GM12878 (cell line): ENCODE data around the gene WASF2. TPM values are rescaled to one million over a fixed set of nuclear protein-coding genes. Genes with fewer than 3 reads are reported as not detected.

ENCODE experiments used
- ATAC-seq: fragments of 200-7000 bp; cut with Tn5 transposase; 3 replicates; pipeline ENCODE4 v1.9.1; 2020; ENCODE audit warnings: mild to moderate bottlenecking, moderate library complexity
- BruUV-seq: library from RNA; stranded (reverse); fragments of 400-500 nt; replicated peaks from 2 replicates; lab custom pipeline; 2021; lab: Mats Ljungman, UMichigan
- CTCF ChIA-PET: fragments of 300-600 bp; sonication (Branson Sonifier 250); formaldehyde crosslinking; extraction: SDS; loops from one replicate; lab custom pipeline; 2021; ENCODE audit warnings: inconsistent platforms; lab: Yijun Ruan, JAX
- POLR2A ChIA-PET: fragments of 350-600 bp; formaldehyde crosslinking; extraction: SDS; loops from one replicate; lab custom pipeline; 2021; ENCODE audit warnings: inconsistent platforms; lab: Charles Lee
- RAD21 ChIA-PET: fragments of 300-600 bp; sonication (Branson Sonifier 250); formaldehyde crosslinking; loops from one replicate; lab custom pipeline; 2023; ENCODE audit warnings: antibody characterized with exemption; ENCODE audit not compliant: unreplicated experiment; lab: Charles Lee
- SMC1A ChIA-PET: fragments of 300-600 bp; sonication (Branson Sonifier 250); formaldehyde crosslinking; loops from one replicate; lab custom pipeline; 2023; ENCODE audit not compliant: unreplicated experiment, uncharacterized antibody; lab: Charles Lee
- DNase-seq: peaks from one replicate; pipeline ENCODE4 v3.0.0-alpha.2; 2011; ENCODE audit warnings: low read depth, low spot score
- FAIRE-seq: peaks from 3 replicates; lab custom pipeline; 2011; peaks lifted over from hg19 to GRCh38; lab: Jason Lieb, UNC
- H2AFZ ChIP-seq: 2 replicates; pipeline ENCODE4 v1.6.0; 2011; ENCODE audit warnings: low read depth, low read length, control low read depth; ENCODE audit not compliant: control insufficient read depth
- H3K27ac ChIP-seq: 2 replicates; pipeline ENCODE4 v1.5.1; 2011; ENCODE audit warnings: control low read depth; ENCODE audit not compliant: control insufficient read depth, insufficient read depth
- H3K27me3 ChIP-seq, 2 experiments: replicated peaks in 1 of 2; 2 replicates each; pipeline versions ENCODE4 v1.6.0 to v1.6.1; 2011; ENCODE audit warnings: low read length in 1 of 2; ENCODE audit not compliant: control insufficient read depth in 2 of 2, insufficient read depth in 2 of 2
- H3K36me3 ChIP-seq, 2 experiments: 2 replicates each; pipeline ENCODE4 v1.5.1; 2011; ENCODE audit warnings: low read length in 1 of 2; ENCODE audit not compliant: control insufficient read depth in 2 of 2, insufficient read depth in 2 of 2
- H3K4me1 ChIP-seq: 2 replicates; pipeline ENCODE4 v1.6.1; 2011; ENCODE audit warnings: mild to moderate bottlenecking, low read length, moderate library complexity, mixed read lengths; ENCODE audit not compliant: control insufficient read depth, insufficient read depth
- H3K4me2 ChIP-seq: 2 replicates; pipeline ENCODE4 v1.6.0; 2011; ENCODE audit warnings: control low read depth; ENCODE audit not compliant: control insufficient read depth, insufficient read depth
- H3K4me3 ChIP-seq: fragments of 200-600 bp; sonication (generic); 2 replicates; pipeline ENCODE4 v1.5.1; 2016
- H3K79me2 ChIP-seq: 2 replicates; pipeline ENCODE4 v1.6.0; 2011; ENCODE audit warnings: low read length; ENCODE audit not compliant: control insufficient read depth, insufficient read depth
- H3K9ac ChIP-seq: 2 replicates; pipeline ENCODE4 v1.8.0; 2011; ENCODE audit warnings: low read length, control low read depth, mixed read lengths; ENCODE audit not compliant: control insufficient read depth, insufficient read depth
- H3K9me3 ChIP-seq: replicated peaks from 3 replicates; pipeline ENCODE4 v1.5.1; 2011; ENCODE audit warnings: mild to moderate bottlenecking, low read length; ENCODE audit not compliant: control insufficient read depth, insufficient read depth
- H4K20me1 ChIP-seq: 2 replicates; pipeline ENCODE4 v1.6.0; 2011; ENCODE audit not compliant: control insufficient read depth, insufficient read depth
- BACH1 ChIP-seq: fragments of 450-650 bp; IDR thresholded peaks from 2 replicates; pipeline ENCODE4 v1.6.1; 2017; ENCODE audit warnings: mild to moderate bottlenecking, borderline replicate concordance
- BCL3 ChIP-seq: IDR thresholded peaks from 2 replicates; pipeline ENCODE4 v1.6.1; 2011; ENCODE audit warnings: borderline replicate concordance, low read depth, mild to moderate bottlenecking, moderate library complexity, low read length; ENCODE audit not compliant: insufficient read depth, poor library complexity, severe bottlenecking
- CEBPB ChIP-seq, 2 experiments: fragments of 150-350 bp in 1 of 2; IDR thresholded peaks; 2 replicates each; pipeline ENCODE4 v1.6.1; 2012 to 2014; ENCODE audit warnings: low read depth in 2 of 2, low read length in 2 of 2, borderline replicate concordance in 1 of 2, inconsistent platforms in 1 of 2
- CHD4 ChIP-seq: fragments of 200-600 bp; sonication (generic); IDR thresholded peaks from 2 replicates; pipeline ENCODE4 v1.6.1; 2016; ENCODE audit warnings: mild to moderate bottlenecking
- EP300 ChIP-seq, 2 experiments: fragments of 150-350 bp in 1 of 2; IDR thresholded peaks; 2 replicates each; pipeline ENCODE4 v1.6.1; 2011 to 2012; ENCODE audit warnings: low read depth in 2 of 2, low read length in 2 of 2, borderline replicate concordance in 1 of 2, improper control_type of control experiment in 1 of 2, inconsistent platforms in 1 of 2; ENCODE audit not compliant: control insufficient read depth in 1 of 2
- FOS ChIP-seq: IDR thresholded peaks from 3 replicates; pipeline ENCODE4 v1.6.1; 2011; ENCODE audit warnings: borderline replicate concordance; ENCODE audit not compliant: insufficient read length; ENCODE audit errors: extremely low read depth
- MEF2B ChIP-seq: fragments of 450-650 bp; IDR thresholded peaks from 2 replicates; pipeline ENCODE4 v1.6.1; 2018; ENCODE audit warnings: mild to moderate bottlenecking, moderate library complexity; ENCODE audit not compliant: partially characterized antibody, poor library complexity, severe bottlenecking
- MTA2 ChIP-seq: fragments of 450-650 bp; IDR thresholded peaks from 2 replicates; pipeline ENCODE4 v1.6.1; 2016; ENCODE audit warnings: low read depth, mild to moderate bottlenecking, moderate library complexity
- NKRF ChIP-seq: fragments of 450-650 bp; conservative IDR thresholded peaks from 2 replicates; pipeline ENCODE4 v1.6.1; 2017; ENCODE audit warnings: mild to moderate bottlenecking, moderate library complexity
- PML ChIP-seq: IDR thresholded peaks from 2 replicates; pipeline ENCODE4 v1.6.1; 2012; ENCODE audit warnings: low read length, inconsistent platforms
- SREBF1 ChIP-seq: IDR thresholded peaks from 2 replicates; pipeline ENCODE4 v1.6.1; 2012; ENCODE audit warnings: mild to moderate bottlenecking, low read length
- WGBS: methylation state at CpG from one replicate; pipeline ENCODE4 v1.1.6; 2016; ENCODE audit warnings: low lambda C conversion rate; ENCODE audit not compliant: insufficient replicate concordance, insufficient coverage; ENCODE audit errors: missing lambda C conversion rate; 5-methylcytosine and 5-hydroxymethylcytosine counted together
- in situ Hi-C: fragments of 300-500 bp; cut with MboI; formaldehyde crosslinking; loops from 9 replicates; pipeline ENCODE4 v1.14.3; 2018; ENCODE audit warnings: mixed read lengths
- intact Hi-C: fragments of 100-400 bp; cut with micrococcal nuclease; formaldehyde crosslinking; loops from one replicate; pipeline ENCODE4 v1.14.2; 2022; ENCODE audit not compliant: unreplicated experiment
- polyA plus RNA-seq, 11 experiments: library from polyadenylated mRNA; depleted of rRNA in 4 of 11; unstranded in 6 of 11; stranded (reverse) in 5 of 11; fragments of >200 nt; fragmentation: Nextera tagmentation in 4 of 11; fragmentation: Illumina TruSeq in 1 of 11; extraction: Ambion mirVana in 4 of 11; extraction: Trizol in 1 of 11; gene quantifications; 1 replicate in 1 of 11; 2 replicates in 10 of 11; pipeline versions ENCODE4 v1.2.1 to v1.2.3, GENCODE V29; 2011 to 2016; ENCODE audit warnings: inconsistent platforms in 2 of 11, missing spikeins in 2 of 11, low read depth in 1 of 11
- total RNA-seq, 4 experiments: library from RNA; depleted of rRNA in 3 of 4; stranded (reverse); fragments of >200 nt in 3 of 4; fragmentation: Illumina TruSeq in 1 of 4; extraction: Trizol in 1 of 4; gene quantifications; 2 replicates each; pipeline versions ENCODE4 v1.2.1 to v1.2.3, GENCODE V29; 2013 to 2021

WASF2 gene
- total and polyA plus RNA-seq, 10 of the 15 experiments (the other 5 are each of a cell fraction or from before 2014, with no cell fraction given): 7.0 to 111 (median 37.1) TPM

- WGBS: 92% methylated on average over 4 of the region's 4 CpGs
- no peaks in the 10 kb centered on the region for H3K9me3 ChIP-seq
- ChIA-PET RAD21 (interaction anchor here (1.1 to 9.8 kb wide), 3 partner anchors 33 to 76 kb away, joined by 3 to 94 read pairs (median 6); partner anchors contain the start of gene WASF2), CTCF (interaction anchor here (0.6 to 18.9 kb wide), 10 partner anchors 15 to 368 kb away, joined by 3 to 240 read pairs (median 6); partner anchors contain the start of gene AHDC1), SMC1A (interaction anchor here (0.8 to 22.2 kb wide), 6 partner anchors 12 to 193 kb away, joined by 3 to 470 read pairs (median 3); partner anchors contain the start of gene AHDC1), POLR2A (interaction anchor here (0.6 to 1.3 kb wide), 2 partner anchors 15 to 78 kb away, joined by 3 to 6 read pairs; no protein-coding TSS in a partner anchor)
- DNase-seq: no peak
- intact Hi-C loops: no loop called here
- no peaks in the 10 kb centered on the region for H3K27me3 ChIP-seq
- TF ChIP-seq BCL3 (no peak), BACH1 (no peak)
- H3K4me1 ChIP-seq: peaks cover 24% of the 10 kb centered on the region
- BruUV-seq: no TSS peak
- H3K9ac ChIP-seq: no peak overlapping the region
- H3K27ac ChIP-seq: no peak overlapping the region
- peaks cover 2% of the 10 kb centered on the region; the same call in 1 of the 2 replicates for H3K79me2 ChIP-seq
- peaks cover 27 to 52% of the 10 kb centered on the region in 2 experiments for H3K36me3 ChIP-seq
- ATAC-seq: no peak
- no peak for FAIRE-seq
- H4K20me1 ChIP-seq: no peaks in the 10 kb centered on the region
- no peak overlapping the region for H2AFZ ChIP-seq
- in situ Hi-C loops: no loop called here
- no peak overlapping the region for H3K4me2 ChIP-seq
- no peak overlapping the region for H3K4me3 ChIP-seq
These were observed 77.0 kb downstream of the WASF2 start for GRCh38 chr1:27413004-27413403.

- H3K9ac ChIP-seq: no peak overlapping the region
- no peak overlapping the region for H3K4me3 ChIP-seq
- ATAC-seq: no peak
- 96% methylated on average over 4 of the region's 4 CpGs for WGBS
- in situ Hi-C loops: no loop called here
- FAIRE-seq: no peak
- no peaks in the 10 kb centered on the region for H3K27me3 ChIP-seq
- H3K4me2 ChIP-seq: no peak overlapping the region
- BruUV-seq: no TSS peak
- no peak overlapping the region for H2AFZ ChIP-seq
- peaks cover 30 to 53% of the 10 kb centered on the region in 2 experiments for H3K36me3 ChIP-seq
- H3K79me2 ChIP-seq: peaks cover 1% of the 10 kb centered on the region; the same call in 1 of the 2 replicates
- SMC1A ChIA-PET: interaction anchor here (0.8 to 22.2 kb wide), 7 partner anchors 11 to 193 kb away, joined by 3 to 470 read pairs (median 3); partner anchors contain the start of gene AHDC1
- no peak for DNase-seq
- RAD21 ChIA-PET: interaction anchor here (1.5 to 9.8 kb wide), 2 partner anchors 33 to 77 kb away, joined by 6 to 94 read pairs; partner anchors contain the start of gene WASF2
- no peaks in the 10 kb centered on the region for H4K20me1 ChIP-seq
- H3K9me3 ChIP-seq: no peaks in the 10 kb centered on the region
- CTCF ChIA-PET: interaction anchor here (0.7 to 10.0 kb wide), 5 partner anchors 16 to 192 kb away, joined by 3 to 155 read pairs (median 6); partner anchors contain the start of gene AHDC1
- POLR2A ChIA-PET: interaction anchor here (0.6 to 1.3 kb wide), 2 partner anchors 15 to 78 kb away, joined by 3 to 6 read pairs; no protein-coding TSS in a partner anchor
- TF ChIP-seq SREBF1 (no peak), FOS (no peak), CHD4 (no peak), PML (no peak), NKRF (no peak), EP300 (IDR thresholded peaks at IDR 0.05; ENCODE audit: borderline replicate concordance in 1 of 2, control insufficient read depth in 1 of 2, low read depth in 2 of 2, low read length in 2 of 2) (no peak), MEF2B (no peak), MTA2 (no peak), CEBPB (IDR thresholded peaks at IDR 0.05; ENCODE audit: borderline replicate concordance in 1 of 2, low read depth in 2 of 2, low read length in 2 of 2) (no peak)
- H3K27ac ChIP-seq: no peak overlapping the region
- H3K4me1 ChIP-seq: peaks cover 19% of the 10 kb centered on the region
- intact Hi-C loops: no loop called here
These were observed 77.5 kb downstream of the WASF2 start for GRCh38 chr1:27412502-27412901.
